Measurements from ENCODE around the gene EGLN3. TPM values are rescaled to one million over a fixed set of nuclear protein-coding genes. Genes with fewer than 3 reads are reported as not detected.

The EGLN3 gene
- total RNA-seq (2022) (0.17 and 0.54 TPM in 2 replicates), Bru-seq, nascent RNA (percentile 21 among the genes with signal in this experiment), BruChase-seq, experiment 1, labeled RNA remaining after a 6-hour chase (percentile 15 among the genes with signal in this experiment), BruChase-seq, experiment 2, labeled RNA remaining after a 2-hour chase (percentile 13 among the genes with signal in this experiment)
- long read RNA-seq = 0 reads

DNA sequence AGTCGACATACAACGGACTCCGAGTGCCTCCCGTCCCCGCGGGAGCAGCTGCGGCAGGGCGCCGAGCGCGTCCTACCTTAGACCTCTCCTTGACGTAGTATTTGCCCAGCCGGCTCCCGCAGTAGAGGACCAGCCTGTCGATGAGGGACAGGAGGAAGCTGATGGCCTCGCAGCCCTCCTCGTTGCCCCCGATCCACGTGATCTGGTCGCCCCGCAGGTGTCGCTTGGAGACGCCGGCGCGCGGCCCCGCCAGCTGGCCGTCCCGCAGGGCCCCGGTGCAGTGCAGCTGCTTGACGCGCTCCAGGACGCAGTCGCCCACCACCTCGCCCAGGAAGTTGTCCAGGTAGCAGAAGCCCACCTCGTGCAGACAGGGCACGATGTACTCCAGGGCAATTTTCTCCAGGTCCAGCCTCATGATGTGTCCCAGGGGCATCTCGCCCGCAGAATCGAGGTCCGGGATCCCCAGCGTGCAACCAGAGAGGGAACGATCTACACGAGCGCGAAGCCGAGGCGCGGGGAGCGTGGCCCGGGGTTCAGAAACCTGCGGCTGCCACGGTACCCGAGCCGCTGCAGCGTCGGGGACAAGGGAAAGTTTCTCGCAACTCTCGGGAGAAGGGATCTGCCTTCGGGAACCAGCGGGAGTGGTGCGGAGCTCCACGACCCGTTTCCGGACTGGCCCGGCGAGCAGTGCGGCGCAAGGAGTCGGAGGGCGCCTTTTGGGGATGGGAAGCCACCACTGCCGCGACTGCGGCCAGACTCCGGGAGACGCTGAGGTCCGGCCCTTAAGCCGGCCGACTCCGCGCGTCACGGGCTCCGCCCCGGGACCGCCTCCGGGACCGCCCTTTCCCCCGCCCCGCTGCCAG is at the start of gene EGLN3:
Gene EGLN3, minus strand, starts transcription at position 755 of the 863 bp plus-strand sequence. Its CDS starts 322 bp downstream, at position 433.
- BruUV-seq (replicated peaks) = no TSS peak
- intact Hi-C loops (cut with micrococcal nuclease) = loop anchor here (5.0 kb wide), 1 partner anchor 147 kb away; no protein-coding TSS in a partner anchor
- DNase-seq (ENCODE audit: unreplicated experiment) = peak; percentile 81
- TF ChIP-seq CTCF (IDR thresholded peaks at IDR 0.05; ENCODE audit: unreplicated experiment) = no peak
- Mint-ChIP-seq H3K9me3 (ENCODE audit: unreplicated experiment) (no peaks in the 10 kb centered on the region), H3K27me3 (ENCODE audit: insufficient read depth, unreplicated experiment) (peaks cover 18% of the 10 kb centered on the region), H3K36me3 (ENCODE audit: insufficient read depth, unreplicated experiment) (no peaks in the 10 kb centered on the region), H3K27ac (ENCODE audit: low read depth, unreplicated experiment) (peak within 1 kb of the TSS; percentile 26), H3K4me1 (ENCODE audit: insufficient read depth, unreplicated experiment) (no peaks in the 10 kb centered on the region), H3K4me3 (ENCODE audit: unreplicated experiment) (peak within 1 kb of the TSS; percentile 84)
- ChIA-PET CTCF (interaction anchor here (0.5 to 1.9 kb wide), 4 partner anchors 11 to 351 kb away, joined by 3 to 11 read pairs (median 3); no protein-coding TSS in a partner anchor), POLR2A (interaction anchor here (1.3 to 2.6 kb wide), 2 partner anchors 13 to 110 kb away, joined by 5 to 8 read pairs; no protein-coding TSS in a partner anchor)

GRCh38 chr14:34000396-34000795 is 49.5 kb upstream of the EGLN3 start:
- CTCF ChIA-PET = interaction anchor here (0.6 kb wide), 1 partner anchor 60 kb away, joined by 3 read pairs; no protein-coding TSS in a partner anchor
- BruUV-seq (replicated peaks) = no TSS peak
- no peak overlapping the region for H3K27ac Mint-ChIP-seq (ENCODE audit: low read depth, unreplicated experiment)
- H3K36me3 Mint-ChIP-seq (ENCODE audit: insufficient read depth, unreplicated experiment) = peaks cover 7% of the 10 kb centered on the region
- H3K4me3 Mint-ChIP-seq (ENCODE audit: unreplicated experiment) = no peak overlapping the region
- DNase-seq (ENCODE audit: unreplicated experiment) = no peak
- POLR2A ChIA-PET = interaction anchor here (1.0 kb wide), 1 partner anchor 10 kb away, joined by 4 read pairs; no protein-coding TSS in a partner anchor
- intact Hi-C loops (cut with micrococcal nuclease) = no loop called here
- no peaks in the 10 kb centered on the region for H3K4me1 Mint-ChIP-seq (ENCODE audit: insufficient read depth, unreplicated experiment)
- no peaks in the 10 kb centered on the region for H3K27me3 Mint-ChIP-seq (ENCODE audit: insufficient read depth, unreplicated experiment)
- no peak for TF ChIP-seq CTCF (IDR thresholded peaks at IDR 0.05; ENCODE audit: unreplicated experiment)
- no peaks in the 10 kb centered on the region for H3K9me3 Mint-ChIP-seq (ENCODE audit: unreplicated experiment)

DNA sequence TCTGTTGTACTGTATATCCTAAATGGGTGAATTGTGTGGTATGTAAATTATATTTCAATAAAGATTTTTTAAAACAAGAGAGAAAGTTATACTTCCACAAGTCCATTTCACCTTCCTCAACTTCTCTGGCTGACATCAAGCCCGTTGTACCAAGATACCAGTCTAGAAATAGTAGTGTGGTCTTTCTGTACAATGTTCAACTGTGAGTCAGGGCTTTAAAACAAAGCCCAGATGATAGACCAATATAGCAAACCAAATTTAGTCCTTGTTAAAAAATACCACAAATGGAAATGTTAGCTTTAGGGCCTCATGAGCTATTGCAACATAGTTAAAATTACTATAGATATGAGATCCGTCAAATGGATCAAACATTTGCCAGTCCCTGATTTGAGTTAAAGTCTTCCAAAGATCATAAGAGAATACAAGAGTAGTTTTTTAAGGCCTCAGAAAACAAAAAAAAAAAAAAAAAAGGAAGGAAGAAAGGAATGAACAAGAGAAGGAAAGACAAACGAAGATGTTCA is 49.0 kb upstream of the EGLN3 start:
- CTCF ChIA-PET = no interaction called here
- intact Hi-C loops (cut with micrococcal nuclease) = no loop called here
- no TSS peak for BruUV-seq (replicated peaks)
- no peak for TF ChIP-seq CTCF (IDR thresholded peaks at IDR 0.05; ENCODE audit: unreplicated experiment)
- H3K27ac Mint-ChIP-seq (ENCODE audit: low read depth, unreplicated experiment) = no peak overlapping the region
- H3K36me3 Mint-ChIP-seq (ENCODE audit: insufficient read depth, unreplicated experiment) = peaks cover 7% of the 10 kb centered on the region
- H3K9me3 Mint-ChIP-seq (ENCODE audit: unreplicated experiment) = no peaks in the 10 kb centered on the region
- no peaks in the 10 kb centered on the region for H3K27me3 Mint-ChIP-seq (ENCODE audit: insufficient read depth, unreplicated experiment)
- DNase-seq (ENCODE audit: unreplicated experiment) = no peak
- H3K4me3 Mint-ChIP-seq (ENCODE audit: unreplicated experiment) = no peak overlapping the region
- POLR2A ChIA-PET = interaction anchor here (1.0 kb wide), 1 partner anchor 11 kb away, joined by 4 read pairs; no protein-coding TSS in a partner anchor
- H3K4me1 Mint-ChIP-seq (ENCODE audit: insufficient read depth, unreplicated experiment) = no peaks in the 10 kb centered on the region

DNA sequence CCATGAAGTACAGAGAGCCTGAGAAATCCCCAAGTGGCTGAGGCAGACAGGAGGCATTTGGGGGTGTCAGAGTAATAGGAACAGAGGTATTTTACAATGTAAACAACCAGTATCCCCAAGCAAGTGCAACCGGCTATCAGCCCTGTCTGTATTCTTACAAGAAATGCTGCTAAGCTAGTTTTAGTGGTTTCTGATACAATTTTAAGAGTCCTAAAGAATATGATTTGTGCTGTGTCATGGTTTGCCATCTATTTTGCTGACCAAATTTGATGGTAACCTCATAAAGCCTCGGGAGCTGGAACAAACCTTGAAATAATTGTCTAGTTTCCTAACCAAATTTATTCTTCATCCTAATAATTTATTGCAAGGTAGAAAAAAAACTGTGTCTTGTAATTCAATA is 46.7 kb upstream of the EGLN3 start:
- Mint-ChIP-seq H3K4me1 (ENCODE audit: insufficient read depth, unreplicated experiment) (no peaks in the 10 kb centered on the region), H3K4me3 (ENCODE audit: unreplicated experiment) (no peak overlapping the region), H3K27ac (ENCODE audit: low read depth, unreplicated experiment) (no peak overlapping the region), H3K9me3 (ENCODE audit: unreplicated experiment) (no peaks in the 10 kb centered on the region), H3K36me3 (ENCODE audit: insufficient read depth, unreplicated experiment) (peaks cover 7% of the 10 kb centered on the region), H3K27me3 (ENCODE audit: insufficient read depth, unreplicated experiment) (no peaks in the 10 kb centered on the region)
- ChIA-PET POLR2A (interaction anchor here (0.5 to 1.4 kb wide), 4 partner anchors 11 to 130 kb away, joined by 3 to 4 read pairs (median 3); no protein-coding TSS in a partner anchor), CTCF (interaction anchor here (0.6 kb wide), 2 partner anchors 22 to 51 kb away, joined by 3 read pairs; no protein-coding TSS in a partner anchor)
- intact Hi-C loops (cut with micrococcal nuclease) = no loop called here
- BruUV-seq (replicated peaks) = no TSS peak
- DNase-seq (ENCODE audit: unreplicated experiment) = no peak
- no peak for TF ChIP-seq CTCF (IDR thresholded peaks at IDR 0.05; ENCODE audit: unreplicated experiment)
